Natural killer cell (primary cell): ENCODE data around the gene ZFAND3. TPM values are rescaled to one million over a fixed set of nuclear protein-coding genes. Genes with fewer than 3 reads are reported as not detected.
A peak's percentile ranks its signal among the peaks of the same experiment; 100 is the strongest.

Experiments
- ATAC-seq, 3 donors: fragments of 150-1000 bp in 2 of 3; fragments of 200-7000 bp in 1 of 3; cut with Tn5 transposase; 1 replicate in 1 of 3; 2 replicates in 2 of 3; pipeline ENCODE4 v1.10.0; 2021; ENCODE audit warnings: mild to moderate bottlenecking in 2 of 3, moderate library complexity in 2 of 3
- DNase-seq, 2 donors: peaks; one replicate each; pipeline versions ENCODE4 v3.0.0 to v3.0.0-alpha.2; 2013 to 2021; ENCODE audit warnings: mixed read lengths in 1 of 2
- H3K27ac ChIP-seq: one replicate; pipeline ENCODE4 v1.5.1; 2013; ENCODE audit warnings: mild to moderate bottlenecking, low read length
- H3K27me3 ChIP-seq: one replicate; pipeline ENCODE4 v1.6.1; 2013; ENCODE audit warnings: low read length; ENCODE audit not compliant: control insufficient read depth, insufficient read depth
- H3K36me3 ChIP-seq: one replicate; pipeline ENCODE4 v1.6.1; 2013; ENCODE audit warnings: low read length; ENCODE audit not compliant: control insufficient read depth, insufficient read depth
- H3K4me1 ChIP-seq: one replicate; pipeline ENCODE4 v1.6.1; 2013; ENCODE audit warnings: low read length; ENCODE audit not compliant: control insufficient read depth, insufficient read depth
- H3K4me3 ChIP-seq: one replicate; pipeline ENCODE4 v1.5.1; 2013; ENCODE audit warnings: low read length
- H3K9me3 ChIP-seq: one replicate; pipeline ENCODE4 v1.6.1; 2013; ENCODE audit warnings: low read length; ENCODE audit not compliant: control insufficient read depth, insufficient read depth
- H3K27ac Mint-ChIP-seq, 2 donors: one replicate each; pipeline ENCODE4 v1.8.0; 2022; ENCODE audit warnings: mild to moderate bottlenecking in 2 of 2, mixed read lengths in 2 of 2, moderate library complexity in 1 of 2
- H3K27me3 Mint-ChIP-seq, 2 donors: one replicate each; pipeline ENCODE4 v1.8.0; 2022; ENCODE audit warnings: low read depth in 2 of 2, mixed read lengths in 2 of 2
- H3K36me3 Mint-ChIP-seq: one replicate; pipeline ENCODE4 v1.8.0; 2022; ENCODE audit warnings: mixed read lengths
- H3K4me1 Mint-ChIP-seq, 2 donors: one replicate each; pipeline ENCODE4 v1.8.0; 2022; ENCODE audit warnings: mixed read lengths in 2 of 2
- H3K4me3 Mint-ChIP-seq: one replicate; pipeline ENCODE4 v1.8.0; 2022; ENCODE audit warnings: mild to moderate bottlenecking, moderate library complexity, mixed read lengths
- H3K9me3 Mint-ChIP-seq, 2 donors: one replicate each; pipeline ENCODE4 v1.8.0; 2022; ENCODE audit warnings: mixed read lengths in 2 of 2
- CTCF ChIP-seq: fragments of 200-600 bp; IDR thresholded peaks from one replicate; pipeline ENCODE4 v1.8.0; 2022; ENCODE audit warnings: antibody characterized with exemption
- WGBS: methylation state at CpG from one replicate; pipeline ENCODE4 v1.1.7; 2013; ENCODE audit warnings: missing lambda C conversion rate; ENCODE audit not compliant: insufficient coverage; 5-methylcytosine and 5-hydroxymethylcytosine counted together
- intact Hi-C: fragments of 100-400 bp; cut with micrococcal nuclease; formaldehyde crosslinking; loops from one replicate; pipeline ENCODE4 v1.14.2; 2022
- total RNA-seq, 4 donors: library from RNA; stranded (reverse); fragments of 120-200 nt in 1 of 4; gene quantifications; one replicate each; pipeline versions ENCODE4 v1.2.3 to v1.2.4, GENCODE V29; 2013 to 2022

ZFAND3 gene
- total RNA-seq, 3 donors from 2014 or later (not counting 1 experiment from before 2014, with no cell fraction given) = 87.7 to 97.4 (median 90.1) TPM

GRCh38 chr6:37910998-37911397 lies 91.5 kb downstream of the ZFAND3 start:
- Histone ChIP-seq H3K4me1 (peaks cover 6% of the 10 kb centered on the region), H3K9me3 (no peaks in the 10 kb centered on the region), H3K27me3 (no peaks in the 10 kb centered on the region), H3K27ac (no peak overlapping the region), H3K4me3 (no peak overlapping the region), H3K36me3 (no peaks in the 10 kb centered on the region)
- DNase-seq (no peak), ATAC-seq (no peak)
- WGBS = 81% methylated on average over 2 of the region's 3 CpGs
- Mint-ChIP-seq H3K27me3 (no peaks in the 10 kb centered on the region), H3K4me1 (peaks cover 73 to 76% of the 10 kb centered on the region in 2 donors), H3K9me3 (no peaks in the 10 kb centered on the region), H3K27ac (peak overlapping the region in 1 of 2 donors; percentile 27), H3K4me3 (peak overlapping the region; percentile 0), H3K36me3 (no peaks in the 10 kb centered on the region)
- intact Hi-C loops = no loop called here
- TF ChIP-seq CTCF = no peak

GRCh38 chr6:37913210-37913609 lies 93.7 kb downstream of the ZFAND3 start:
- Histone ChIP-seq H3K27me3 (no peaks in the 10 kb centered on the region), H3K4me3 (no peak overlapping the region), H3K9me3 (no peaks in the 10 kb centered on the region), H3K4me1 (peaks cover 6% of the 10 kb centered on the region), H3K27ac (no peak overlapping the region), H3K36me3 (no peaks in the 10 kb centered on the region)
- no peaks in the 10 kb centered on the region for H3K36me3 Mint-ChIP-seq
- WGBS = no CpG with 5 or more reads among the region's 1 CpG
- intact Hi-C loops = no loop called here
- ATAC-seq (no peak), DNase-seq (no peak)
- no peaks in the 10 kb centered on the region for H3K27me3 Mint-ChIP-seq
- peaks cover 66 to 68% of the 10 kb centered on the region in 2 donors for H3K4me1 Mint-ChIP-seq
- H3K27ac Mint-ChIP-seq = no peak overlapping the region
- no peak for TF ChIP-seq CTCF
- no peak overlapping the region for H3K4me3 Mint-ChIP-seq
- H3K9me3 Mint-ChIP-seq = no peaks in the 10 kb centered on the region

GRCh38 chr6:37915463-37915862 lies 95.9 kb downstream of the ZFAND3 start:
- intact Hi-C loops = no loop called here
- Mint-ChIP-seq H3K27ac (peak overlapping the region; percentile 16 to 57), H3K4me1 (peaks cover 62 to 69% of the 10 kb centered on the region in 2 donors)

More at GRCh38 chr6:37915463-37915862, 95.9 kb downstream of the ZFAND3 start:
- Mint-ChIP-seq H3K36me3 (no peaks in the 10 kb centered on the region), H3K27me3 (no peaks in the 10 kb centered on the region), H3K9me3 (no peaks in the 10 kb centered on the region), H3K4me3 (no peak overlapping the region)
- TF ChIP-seq CTCF = no peak
- H3K27ac ChIP-seq = no peak overlapping the region
- H3K9me3 ChIP-seq = no peaks in the 10 kb centered on the region
- H3K4me3 ChIP-seq = no peak overlapping the region
- ATAC-seq (no peak), DNase-seq (no peak)
- H3K36me3 ChIP-seq = no peaks in the 10 kb centered on the region
- H3K27me3 ChIP-seq = no peaks in the 10 kb centered on the region
- H3K4me1 ChIP-seq = no peaks in the 10 kb centered on the region
- 95% methylated on average over 3 of the region's 3 CpGs for WGBS
